GM12878 (cell line): Measurements from ENCODE around the gene DALRD3. TPM values are rescaled to one million over a fixed set of nuclear protein-coding genes. Genes with fewer than 3 reads are reported as not detected.

Source experiments
- EP300 ChIP-seq, 2 experiments: fragments of 150-350 bp in 1 of 2; IDR thresholded peaks; 2 replicates each; pipeline ENCODE4 v1.6.1; 2011 to 2012; ENCODE audit warnings: low read depth in 2 of 2, low read length in 2 of 2, borderline replicate concordance in 1 of 2, improper control_type of control experiment in 1 of 2, inconsistent platforms in 1 of 2; ENCODE audit not compliant: control insufficient read depth in 1 of 2
- MEF2B ChIP-seq: fragments of 450-650 bp; IDR thresholded peaks from 2 replicates; pipeline ENCODE4 v1.6.1; 2018; ENCODE audit warnings: mild to moderate bottlenecking, moderate library complexity; ENCODE audit not compliant: partially characterized antibody, poor library complexity, severe bottlenecking
- NFYA ChIP-seq: IDR thresholded peaks from 2 replicates; pipeline ENCODE4 v1.6.1; 2011; ENCODE audit warnings: low read depth, mild to moderate bottlenecking, low read length, improper control_type of control experiment, borderline replicate concordance
- SMAD5 ChIP-seq: IDR thresholded peaks from 2 replicates; pipeline ENCODE4 v1.6.1; 2016; ENCODE audit warnings: antibody characterized with exemption, low read depth
- SUZ12 ChIP-seq: fragments of 200-600 bp; sonication (generic); IDR thresholded peaks from one replicate; pipeline ENCODE4 v1.6.1; 2018; ENCODE audit warnings: antibody characterized with exemption, mild to moderate bottlenecking; ENCODE audit not compliant: unreplicated experiment
- polyA plus RNA-seq, 11 experiments: library from polyadenylated mRNA; depleted of rRNA in 4 of 11; unstranded in 6 of 11; stranded (reverse) in 5 of 11; fragments of >200 nt; fragmentation: Nextera tagmentation in 4 of 11; fragmentation: Illumina TruSeq in 1 of 11; extraction: Ambion mirVana in 4 of 11; extraction: Trizol in 1 of 11; gene quantifications; 1 replicate in 1 of 11; 2 replicates in 10 of 11; pipeline versions ENCODE4 v1.2.1 to v1.2.3, GENCODE V29; 2011 to 2016; ENCODE audit warnings: inconsistent platforms in 2 of 11, missing spikeins in 2 of 11, low read depth in 1 of 11
- total RNA-seq, 4 experiments: library from RNA; depleted of rRNA in 3 of 4; stranded (reverse); fragments of >200 nt in 3 of 4; fragmentation: Illumina TruSeq in 1 of 4; extraction: Trizol in 1 of 4; gene quantifications; 2 replicates each; pipeline versions ENCODE4 v1.2.1 to v1.2.3, GENCODE V29; 2013 to 2021
- TF ChIP-seq, protein P1 (sequence below), 3 experiments: IDR thresholded peaks in 2 of 3; conservative IDR thresholded peaks in 1 of 3; 2 replicates each; pipeline ENCODE4 v1.5.1; 2011; ENCODE audit warnings: low read depth in 3 of 3, low read length in 3 of 3, mild to moderate bottlenecking in 3 of 3, control low read depth in 2 of 3, moderate library complexity in 2 of 3, inconsistent platforms in 1 of 3, mixed read lengths in 1 of 3; ENCODE audit not compliant: control insufficient read depth in 2 of 3, insufficient read depth in 1 of 3; ENCODE audit errors: extremely low read depth in 1 of 3
- TF ChIP-seq, protein P2 (sequence below): fragments of 450-650 bp; IDR thresholded peaks from 2 replicates; pipeline ENCODE4 v1.6.1; 2017; ENCODE audit warnings: low read depth, mild to moderate bottlenecking, moderate library complexity

The DALRD3 gene
- total and polyA plus RNA-seq, 10 of the 15 experiments (the other 5 are each of a cell fraction or from before 2014, with no cell fraction given) = 10.1 to 28.2 (median 21.6) TPM

DNA sequence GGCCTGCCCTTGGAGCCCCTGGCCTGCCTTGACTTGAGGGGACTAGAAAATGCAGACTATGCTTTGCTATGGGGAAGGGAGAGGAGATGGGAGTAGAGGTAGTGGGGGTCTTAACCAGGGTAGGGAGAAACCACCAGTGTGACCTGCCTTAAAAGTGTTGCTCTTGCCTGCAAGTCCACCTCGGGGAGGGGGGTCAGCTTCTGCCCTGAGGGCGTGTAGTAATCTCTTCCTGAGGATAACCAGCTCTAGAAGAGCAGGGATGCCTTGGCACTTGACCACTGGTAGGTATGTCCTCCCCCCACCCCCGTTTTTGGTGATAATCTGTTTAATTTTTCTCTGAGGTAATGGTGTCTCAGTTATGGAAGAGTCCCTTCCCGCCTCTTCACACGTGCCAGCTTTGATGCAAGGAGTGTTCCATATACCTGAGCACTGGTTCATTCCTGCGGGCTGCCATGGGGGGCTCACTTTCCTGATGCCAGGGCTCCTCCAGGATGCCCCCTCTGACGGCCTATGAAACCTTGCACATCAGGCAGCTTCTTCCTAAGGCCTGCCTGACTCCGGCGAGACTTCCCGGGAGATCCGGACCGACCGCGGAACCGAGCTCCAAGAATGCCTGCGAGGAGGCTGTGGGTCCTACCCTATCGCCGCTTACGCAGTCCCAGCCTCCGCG is 29.1 kb downstream of the DALRD3 start (continued):
- TF ChIP-seq, protein P1, sequence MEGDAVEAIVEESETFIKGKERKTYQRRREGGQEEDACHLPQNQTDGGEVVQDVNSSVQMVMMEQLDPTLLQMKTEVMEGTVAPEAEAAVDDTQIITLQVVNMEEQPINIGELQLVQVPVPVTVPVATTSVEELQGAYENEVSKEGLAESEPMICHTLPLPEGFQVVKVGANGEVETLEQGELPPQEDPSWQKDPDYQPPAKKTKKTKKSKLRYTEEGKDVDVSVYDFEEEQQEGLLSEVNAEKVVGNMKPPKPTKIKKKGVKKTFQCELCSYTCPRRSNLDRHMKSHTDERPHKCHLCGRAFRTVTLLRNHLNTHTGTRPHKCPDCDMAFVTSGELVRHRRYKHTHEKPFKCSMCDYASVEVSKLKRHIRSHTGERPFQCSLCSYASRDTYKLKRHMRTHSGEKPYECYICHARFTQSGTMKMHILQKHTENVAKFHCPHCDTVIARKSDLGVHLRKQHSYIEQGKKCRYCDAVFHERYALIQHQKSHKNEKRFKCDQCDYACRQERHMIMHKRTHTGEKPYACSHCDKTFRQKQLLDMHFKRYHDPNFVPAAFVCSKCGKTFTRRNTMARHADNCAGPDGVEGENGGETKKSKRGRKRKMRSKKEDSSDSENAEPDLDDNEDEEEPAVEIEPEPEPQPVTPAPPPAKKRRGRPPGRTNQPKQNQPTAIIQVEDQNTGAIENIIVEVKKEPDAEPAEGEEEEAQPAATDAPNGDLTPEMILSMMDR (IDR thresholded peaks at IDR 0.05 in 2 of 3, conservative IDR thresholded peaks at IDR 0.05 in 1 of 3; ENCODE audit: control insufficient read depth in 2 of 3, extremely low read depth in 1 of 3, insufficient read depth in 1 of 3, low read depth in 3 of 3, low read length in 3 of 3) = no peak
- TF ChIP-seq, protein P2, sequence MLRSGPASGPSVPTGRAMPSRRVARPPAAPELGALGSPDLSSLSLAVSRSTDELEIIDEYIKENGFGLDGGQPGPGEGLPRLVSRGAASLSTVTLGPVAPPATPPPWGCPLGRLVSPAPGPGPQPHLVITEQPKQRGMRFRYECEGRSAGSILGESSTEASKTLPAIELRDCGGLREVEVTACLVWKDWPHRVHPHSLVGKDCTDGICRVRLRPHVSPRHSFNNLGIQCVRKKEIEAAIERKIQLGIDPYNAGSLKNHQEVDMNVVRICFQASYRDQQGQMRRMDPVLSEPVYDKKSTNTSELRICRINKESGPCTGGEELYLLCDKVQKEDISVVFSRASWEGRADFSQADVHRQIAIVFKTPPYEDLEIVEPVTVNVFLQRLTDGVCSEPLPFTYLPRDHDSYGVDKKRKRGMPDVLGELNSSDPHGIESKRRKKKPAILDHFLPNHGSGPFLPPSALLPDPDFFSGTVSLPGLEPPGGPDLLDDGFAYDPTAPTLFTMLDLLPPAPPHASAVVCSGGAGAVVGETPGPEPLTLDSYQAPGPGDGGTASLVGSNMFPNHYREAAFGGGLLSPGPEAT = peak; percentile 70; the same call in 1 of the 2 replicates
- TF ChIP-seq NFYA (no peak), EP300 (IDR thresholded peaks at IDR 0.05; ENCODE audit: borderline replicate concordance in 1 of 2, control insufficient read depth in 1 of 2, low read depth in 2 of 2, low read length in 2 of 2) (no peak), SMAD5 (no peak), MEF2B (peak; percentile 26), SUZ12 (no peak)
- TF ChIP-seq, all 136 proteins: peak for 4
